ENCODE data around the gene EPPIN.
"Not testable (repeated sequence)": the region's sequence is repeated elsewhere in the genome, so short reads cannot be mapped to it uniquely, and the experiment has no call there.

EPPIN gene

GRCh38 chr20:45547206-45547770 is at the start of gene EPPIN:
EPPIN (minus strand) TSS chr20:45547401; CDS start chr20:45547357, 44 bp downstream.
- no peak for DNase-seq

GRCh38 chr20:45595235-45595634 is 48.0 kb upstream of the EPPIN start:
- DNase-seq, result no peak

GRCh38 chr20:45593498-45593897 is 46.3 kb upstream of the EPPIN start:
- no peak for DNase-seq

GRCh38 chr20:45592574-45593189 is 45.5 kb upstream of the EPPIN start:
- DNase-seq, result peak; percentile 73

- DNase-seq, result no peak
These were observed 42.5 kb upstream of the EPPIN start for GRCh38 chr20:45589725-45590124.

GRCh38 chr20:45588800-45589199 is 41.6 kb upstream of the EPPIN start:
- no peak for DNase-seq

- DNase-seq, result peak; percentile 15
These were observed 38.8 kb upstream of the EPPIN start for GRCh38 chr20:45585986-45586385.

- not testable (repeated sequence) for DNase-seq
These were observed 37.1 kb upstream of the EPPIN start for GRCh38 chr20:45584294-45584693.

GRCh38 chr20:45583502-45583901 is 36.3 kb upstream of the EPPIN start:
- no peak for DNase-seq

GRCh38 chr20:45581702-45582101 is 34.5 kb upstream of the EPPIN start:
- DNase-seq, result no peak

GRCh38 chr20:45579184-45579583 is 32.0 kb upstream of the EPPIN start, which contains the start of gene WFDC8:
WFDC8 (minus strand) TSS chr20:45579284; CDS start chr20:45579247, 37 bp downstream.
- DNase-seq, result no peak

- DNase-seq, result no peak
These were observed 31.0 kb upstream of the EPPIN start for GRCh38 chr20:45578231-45578630.

- DNase-seq, result no peak
These were observed 29.8 kb upstream of the EPPIN start for GRCh38 chr20:45576995-45577394.

GRCh38 chr20:45575931-45576330 is 28.7 kb upstream of the EPPIN start:
- no peak for DNase-seq

- not testable (repeated sequence) for DNase-seq
These were observed 22.4 kb upstream of the EPPIN start for GRCh38 chr20:45569650-45570049.

- DNase-seq, result no peak
These were observed 17.6 kb upstream of the EPPIN start for GRCh38 chr20:45564760-45565276.

GRCh38 chr20:45555198-45555597 is 8.0 kb upstream of the EPPIN start:
- no peak for DNase-seq

- DNase-seq, result no peak
These were observed 5.3 kb upstream of the EPPIN start for GRCh38 chr20:45552456-45552855.

GRCh38 chr20:45550765-45551164 is 3.6 kb upstream of the EPPIN start:
- DNase-seq, result no peak

- DNase-seq, result no peak
These were observed 1.2 kb upstream of the EPPIN start for GRCh38 chr20:45548410-45548809.

GRCh38 chr20:45545754-45546453 is 1.3 kb downstream of the EPPIN start:
- DNase-seq, result peak; percentile 4

GRCh38 chr20:45545351-45545750 is 1.9 kb downstream of the EPPIN start:
- DNase-seq, result no peak

GRCh38 chr20:45539382-45539781 is 7.8 kb downstream of the EPPIN start, which contains the start of gene WFDC6:
WFDC6 (minus strand) TSS chr20:45539482; CDS start chr20:45539407, 75 bp downstream.
- no peak for DNase-seq
